Endothelial cell of umbilical vein (primary cell): ENCODE results near the gene MXI1. TPM values are rescaled to one million over a fixed set of nuclear protein-coding genes. Genes with fewer than 3 reads are reported as not detected.
"Not testable (repeated sequence)": the region's sequence is repeated elsewhere in the genome, so short reads cannot be mapped to it uniquely, and the experiment has no call there.

Experiments
- BruUV-seq: library from RNA; stranded (reverse); fragments of 400-500 nt; replicated peaks from 2 replicates; lab custom pipeline; 2021; lab: Mats Ljungman, UMichigan
- CTCF ChIA-PET: fragments of 300-600, 350-600 bp; sonication (Branson Sonifier 250); formaldehyde crosslinking; loops from one replicate; lab custom pipeline; 2021; ENCODE audit warnings: antibody characterized with exemption, inconsistent platforms; lab: Charles Lee
- POLR2A ChIA-PET: fragments of 300-600, 350-600 bp; sonication (Branson Sonifier 250); formaldehyde crosslinking; loops from one replicate; lab custom pipeline; 2021; ENCODE audit warnings: antibody characterized with exemption, inconsistent platforms; lab: Charles Lee
- DNase-seq: peaks from one replicate; pipeline ENCODE4 v3.0.0-alpha.2; 2011; ENCODE audit warnings: low read depth, low spot score
- FAIRE-seq: peaks from 2 replicates; lab custom pipeline; 2011; peaks lifted over from hg19 to GRCh38; lab: Jason Lieb, UNC
- H2AFZ ChIP-seq: 2 replicates; pipeline ENCODE4 v1.6.0; 2012; ENCODE audit warnings: low read depth, low read length, control low read depth, inconsistent platforms
- H3K27ac ChIP-seq: 2 replicates; pipeline ENCODE4 v1.5.1; 2011; ENCODE audit warnings: low read depth, mild to moderate bottlenecking, control low read depth, low read length, moderate library complexity; ENCODE audit not compliant: insufficient read depth
- H3K27me3 ChIP-seq, 2 experiments: 2 replicates each; pipeline versions ENCODE4 v1.6.0 to v1.6.1; 2011; ENCODE audit warnings: low read length in 2 of 2, mixed read lengths in 1 of 2; ENCODE audit not compliant: control insufficient read depth in 2 of 2, insufficient read depth in 2 of 2
- H3K36me3 ChIP-seq, 2 experiments: 2 replicates in 1 of 2; 3 replicates in 1 of 2; pipeline ENCODE4 v1.5.1; 2011; ENCODE audit warnings: low read length in 2 of 2, mild to moderate bottlenecking in 1 of 2, moderate library complexity in 1 of 2; ENCODE audit not compliant: control insufficient read depth in 2 of 2, insufficient read depth in 2 of 2; ENCODE audit errors: extremely low read depth in 1 of 2
- H3K4me1 ChIP-seq: 3 replicates; pipeline ENCODE4 v1.5.1; 2011; ENCODE audit warnings: mild to moderate bottlenecking, low read length; ENCODE audit not compliant: control insufficient read depth, insufficient read depth; ENCODE audit errors: extremely low read depth
- H3K4me2 ChIP-seq: 2 replicates; pipeline ENCODE4 v1.6.1; 2011; ENCODE audit warnings: low read length, control low read depth, mixed read lengths; ENCODE audit not compliant: insufficient read depth
- H3K4me3 ChIP-seq, 3 experiments: fragments of 200-600 bp in 1 of 3; sonication (generic), shearing (Covaris generic) in 1 of 3; replicated peaks in 1 of 3; 2 replicates each; pipeline ENCODE4 v1.5.1; 2011 to 2016; ENCODE audit warnings: control low read depth in 3 of 3, low read length in 3 of 3, mild to moderate bottlenecking in 2 of 3, inconsistent platforms in 1 of 3, low read depth in 1 of 3, moderate library complexity in 1 of 3; ENCODE audit not compliant: insufficient read depth in 1 of 3
- H3K79me2 ChIP-seq: 2 replicates; pipeline ENCODE4 v1.6.0; 2012; ENCODE audit warnings: low read length, inconsistent platforms; ENCODE audit not compliant: control insufficient read depth, insufficient read depth
- H3K9ac ChIP-seq: replicated peaks from 2 replicates; pipeline ENCODE3; 2011; ENCODE audit warnings: low read length, control low read depth; ENCODE audit not compliant: insufficient read depth; ENCODE audit errors: extremely low read depth
- H3K9me1 ChIP-seq: replicated peaks from 3 replicates; pipeline ENCODE4 v1.6.0; 2011; ENCODE audit warnings: mild to moderate bottlenecking, low read length; ENCODE audit not compliant: control insufficient read depth, insufficient read depth; ENCODE audit errors: extremely low read depth
- H3K9me3 ChIP-seq: replicated peaks from 2 replicates; pipeline ENCODE4 v1.5.1; 2012; ENCODE audit warnings: low read length, inconsistent platforms; ENCODE audit not compliant: control insufficient read depth, insufficient read depth
- H4K20me1 ChIP-seq: replicated peaks from 2 replicates; pipeline ENCODE3; 2011; ENCODE audit warnings: mild to moderate bottlenecking, low read length; ENCODE audit not compliant: control insufficient read depth, insufficient read depth; ENCODE audit errors: extremely low read depth
- CTCF ChIP-seq, 2 donors: IDR thresholded peaks; 1 replicate in 1 of 2; 2 replicates in 1 of 2; pipeline ENCODE4 v1.5.1; 2011; ENCODE audit warnings: low read length in 2 of 2, mild to moderate bottlenecking in 2 of 2, moderate library complexity in 2 of 2, control low read depth in 1 of 2, inconsistent platforms in 1 of 2, low read depth in 1 of 2; ENCODE audit not compliant: insufficient read depth in 1 of 2; ENCODE audit errors: extremely low read depth in 1 of 2
- EZH2 ChIP-seq: IDR thresholded peaks from 2 replicates; pipeline ENCODE4 v1.6.1; 2012; ENCODE audit warnings: borderline replicate concordance, low read depth, mild to moderate bottlenecking, moderate library complexity, low read length, inconsistent platforms; ENCODE audit not compliant: severe bottlenecking
- FOS ChIP-seq: IDR thresholded peaks from 2 replicates; pipeline ENCODE4 v1.6.1; 2011; ENCODE audit warnings: mild to moderate bottlenecking, low read length, moderate library complexity, borderline replicate concordance; ENCODE audit not compliant: insufficient read depth
- GATA2 ChIP-seq: IDR thresholded peaks from 2 replicates; pipeline ENCODE4 v1.7.0; 2011; ENCODE audit warnings: low read depth, mild to moderate bottlenecking, moderate library complexity, mixed read lengths, low read length; ENCODE audit not compliant: insufficient read length, insufficient read depth
- JUN ChIP-seq: IDR thresholded peaks from 2 replicates; pipeline ENCODE4 v1.6.1; 2011; ENCODE audit warnings: borderline replicate concordance, low read depth; ENCODE audit not compliant: insufficient read length, insufficient read depth
- MAX ChIP-seq: IDR thresholded peaks from 2 replicates; pipeline ENCODE4 v1.6.1; 2011; ENCODE audit not compliant: insufficient read depth, insufficient read length
- MYC ChIP-seq: IDR thresholded peaks from one replicate; pipeline ENCODE4 v1.6.1; 2011; ENCODE audit warnings: mild to moderate bottlenecking, low read depth, low read length
- POLR2A ChIP-seq: IDR thresholded peaks from 2 replicates; pipeline ENCODE4 v1.6.1; 2012; ENCODE audit warnings: low read depth, mild to moderate bottlenecking, control low read depth, low read length
- POLR2AphosphoS5 ChIP-seq: IDR thresholded peaks from 2 replicates; pipeline ENCODE4 v1.6.1; 2012; ENCODE audit warnings: low read depth, mild to moderate bottlenecking, control low read depth, low read length, moderate library complexity; ENCODE audit not compliant: insufficient read depth
- dilution Hi-C: fragments of 300-500 bp; cut with MboI; formaldehyde crosslinking; loops from one replicate; pipeline ENCODE4 v1.15.0; 2019; ENCODE audit warnings: low sequenced_read_pairs; ENCODE audit not compliant: extremely low pct_ligation_motif_present
- intact Hi-C: fragments of 100-400 bp; cut with micrococcal nuclease; formaldehyde crosslinking; loops from one replicate; pipeline ENCODE4 v1.10.0; 2022
- polyA plus RNA-seq, 4 experiments: library from polyadenylated mRNA; depleted of rRNA in 3 of 4; stranded (reverse) in 3 of 4; unstranded in 1 of 4; fragments of >200 nt; gene quantifications; 2 replicates each; pipeline versions ENCODE4 v1.2.1 to v1.2.3, GENCODE V29; 2011 to 2012; ENCODE audit warnings: missing spikeins in 1 of 4
- total RNA-seq: library from RNA; stranded (reverse); gene quantifications from 2 replicates; pipeline ENCODE4 v1.2.3, GENCODE V29; 2021

MXI1 gene
- total and polyA plus RNA-seq, 2 donors (not counting 3 experiments of a cell fraction or from before 2014, with no cell fraction given) = 2.7 to 8.5 TPM

GRCh38 chr10:110330675-110331074 lies 123.3 kb downstream of the MXI1 start:
- ChIA-PET POLR2A (no interaction called here), CTCF (no interaction called here)
- Histone ChIP-seq H3K4me2 (no peak overlapping the region), H3K36me3 (no peaks in the 10 kb centered on the region), H3K27me3 (no peaks in the 10 kb centered on the region), H2AFZ (no peak overlapping the region), H4K20me1 (no peaks in the 10 kb centered on the region), H3K79me2 (no peaks in the 10 kb centered on the region), H3K4me3 (no peak overlapping the region), H3K9me3 (no peaks in the 10 kb centered on the region), H3K4me1 (peaks cover 24% of the 10 kb centered on the region), H3K9me1 (no peaks in the 10 kb centered on the region), H3K27ac (no peak overlapping the region), H3K9ac (no peak overlapping the region)
- no peak for DNase-seq
- FAIRE-seq = no peak
- dilution Hi-C loops = no loop called here
- no TSS peak for BruUV-seq
- TF ChIP-seq EZH2 (no peak), MYC (no peak), GATA2 (no peak), MAX (no peak), POLR2AphosphoS5 (no peak), POLR2A (no peak), FOS (no peak), JUN (no peak), CTCF (IDR thresholded peaks at IDR 0.05; ENCODE audit: extremely low read depth in 1 of 2, insufficient read depth in 1 of 2, low read depth in 1 of 2, low read length in 2 of 2) (no peak)
- intact Hi-C loops = no loop called here

GRCh38 chr10:110331226-110331795 lies 123.9 kb downstream of the MXI1 start:
- H3K4me2 ChIP-seq = not testable (repeated sequence)

More at GRCh38 chr10:110331226-110331795, 123.9 kb downstream of the MXI1 start:
- H3K9me1 ChIP-seq, H3K4me3 ChIP-seq, CTCF ChIA-PET, H3K27me3 ChIP-seq, POLR2A ChIA-PET, FAIRE-seq, H3K27ac ChIP-seq, H3K36me3 ChIP-seq, H3K79me2 ChIP-seq, H3K9ac ChIP-seq, intact Hi-C loops, H3K9me3 ChIP-seq, dilution Hi-C loops, DNase-seq, BruUV-seq, H2AFZ ChIP-seq, H4K20me1 ChIP-seq: not testable (repeated sequence)
- H3K4me1 ChIP-seq = peaks cover 22% of the 10 kb centered on the region
